CD4-positive, alpha-beta T cell (primary cell): ENCODE results near the gene ADAT2. TPM values are rescaled to one million over a fixed set of nuclear protein-coding genes. Genes with fewer than 3 reads are reported as not detected.

ENCODE experiments used
- ATAC-seq: fragments of 200-7000 bp; cut with Tn5 transposase; one replicate; pipeline ENCODE4 v1.10.0; 2022; ENCODE audit warnings: mild to moderate bottlenecking; ENCODE audit not compliant: poor library complexity
- CTCF ChIA-PET: fragments of 350-600 bp; sonication (Branson Sonifier 250); formaldehyde crosslinking; loops from one replicate; lab custom pipeline; 2021; ENCODE audit warnings: antibody characterized with exemption, inconsistent platforms; lab: Charles Lee
- POLR2A ChIA-PET: fragments of 350-600 bp; sonication (Branson Sonifier 250); formaldehyde crosslinking; loops from one replicate; lab custom pipeline; 2021; ENCODE audit warnings: antibody characterized with exemption, inconsistent platforms; lab: Charles Lee
- DNase-seq, 14 experiments: peaks; one replicate each; pipeline ENCODE4 v3.0.0-alpha.2; 2013 to 2020; ENCODE audit warnings: mixed read lengths in 2 of 14
- H3K27ac ChIP-seq, 2 donors: one replicate each; pipeline versions ENCODE4 v1.5.1 to v1.7.0; 2013; ENCODE audit warnings: low read length in 2 of 2, low read depth in 1 of 2, mild to moderate bottlenecking in 1 of 2
- H3K27me3 ChIP-seq, 2 experiments: 1 replicate in 1 of 2; 2 replicates in 1 of 2; pipeline versions ENCODE4 v1.6.1 to v1.7.0; 2013; ENCODE audit warnings: low read length in 2 of 2, control low read depth in 1 of 2, mild to moderate bottlenecking in 1 of 2, moderate library complexity in 1 of 2; ENCODE audit not compliant: insufficient read depth in 2 of 2, control insufficient read depth in 1 of 2
- H3K36me3 ChIP-seq: one replicate; pipeline ENCODE4 v1.6.1; 2013; ENCODE audit warnings: low read length, control low read depth; ENCODE audit not compliant: insufficient read depth
- H3K4me1 ChIP-seq: one replicate; pipeline ENCODE4 v1.6.1; 2013; ENCODE audit warnings: low read length, control low read depth; ENCODE audit not compliant: insufficient read depth
- H3K4me3 ChIP-seq: one replicate; pipeline ENCODE4 v1.5.1; 2013; ENCODE audit warnings: mild to moderate bottlenecking, low read length, moderate library complexity
- H3K9me3 ChIP-seq, 2 experiments: 1 replicate in 1 of 2; 2 replicates in 1 of 2; pipeline versions ENCODE4 v1.6.1 to v1.7.0; 2013; ENCODE audit warnings: low read length in 2 of 2, mild to moderate bottlenecking in 2 of 2, control low read depth in 1 of 2, moderate library complexity in 1 of 2; ENCODE audit not compliant: control insufficient read depth in 1 of 2, insufficient read depth in 1 of 2
- H3K27ac Mint-ChIP-seq: one replicate; pipeline ENCODE4 v1.8.0; 2020; ENCODE audit warnings: mixed read lengths
- H3K27me3 Mint-ChIP-seq: one replicate; pipeline ENCODE4 v1.8.0; 2021; ENCODE audit warnings: mixed read lengths
- H3K36me3 Mint-ChIP-seq: one replicate; pipeline ENCODE4 v1.8.0; 2021; ENCODE audit warnings: low read depth, mixed read lengths
- H3K4me1 Mint-ChIP-seq: one replicate; pipeline ENCODE4 v1.8.0; 2021; ENCODE audit warnings: low read depth, mixed read lengths
- H3K4me3 Mint-ChIP-seq: one replicate; pipeline ENCODE4 v1.8.0; 2020; ENCODE audit warnings: mild to moderate bottlenecking, mixed read lengths
- H3K9me3 Mint-ChIP-seq: one replicate; pipeline ENCODE4 v1.8.0; 2020; ENCODE audit warnings: mixed read lengths
- intact Hi-C, 2 experiments: fragments of 100-400 bp; cut with DNase I in 1 of 2; cut with micrococcal nuclease in 1 of 2; formaldehyde crosslinking; loops; one replicate each; pipeline versions ENCODE4 v1.15.1 to v1.9.0; 2023 to 2025; cut with DNase I, micrococcal nuclease
- total RNA-seq, 174 experiments: library from RNA in 2 of 174; stranded (reverse) in 2 of 174; gene quantifications; one replicate each; pipeline ENCODE4 v1.2.3 and lab custom pipeline; 2021 to 2026
- TF ChIP-seq, protein P1 (sequence below): fragments of 200-600 bp; IDR thresholded peaks from one replicate; pipeline ENCODE4 v1.8.0; 2022; ENCODE audit warnings: antibody characterized with exemption, mild to moderate bottlenecking

ADAT2 gene
- total RNA-seq, 2 experiments from 2014 or later, result 14.6 to 17.4 TPM

DNA sequence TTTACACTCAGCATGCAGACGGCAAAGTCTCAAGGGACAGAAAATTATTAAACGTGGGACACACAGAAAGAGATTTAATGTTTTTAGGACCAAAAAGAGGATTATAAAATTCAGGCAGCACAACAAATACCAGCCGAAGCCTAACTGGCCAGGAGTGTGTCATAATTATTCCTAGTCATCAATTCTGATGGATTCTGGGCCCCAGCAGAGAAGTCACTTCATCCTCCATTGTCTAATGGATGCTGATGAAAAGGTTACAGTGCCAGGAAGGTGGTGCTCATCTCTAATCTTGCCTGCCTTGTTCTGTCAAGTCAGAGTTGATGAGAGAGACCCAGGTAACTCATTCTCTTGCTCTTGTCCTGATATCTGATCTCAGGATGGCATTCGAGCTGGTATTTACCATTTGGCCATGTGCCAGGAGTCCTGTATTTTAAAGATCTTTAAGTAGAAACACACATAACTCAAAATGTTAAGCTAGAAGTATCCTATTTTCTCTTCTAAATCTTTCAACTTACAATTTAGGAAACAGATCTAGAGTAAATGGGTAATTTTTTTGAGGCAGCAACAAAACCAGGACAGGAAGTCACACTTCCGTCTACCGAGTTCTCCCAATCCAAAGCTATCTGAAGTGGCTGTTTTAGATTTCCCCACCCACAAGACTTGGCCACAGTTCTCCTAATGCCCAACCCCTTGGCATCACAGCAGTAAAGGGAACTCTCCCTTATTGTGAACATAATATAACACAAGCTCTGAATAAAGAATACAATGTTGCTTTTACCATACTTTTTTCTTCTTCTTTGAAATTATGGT, 50.0 kb downstream of the ADAT2 start:
- ATAC-seq (peak; percentile 41), DNase-seq (peak in 4 of 14 experiments; percentile 5 to 65 (median 51))
- H3K4me1 Mint-ChIP-seq, result peaks cover 32% of the 10 kb centered on the region
- TF ChIP-seq, protein P1, sequence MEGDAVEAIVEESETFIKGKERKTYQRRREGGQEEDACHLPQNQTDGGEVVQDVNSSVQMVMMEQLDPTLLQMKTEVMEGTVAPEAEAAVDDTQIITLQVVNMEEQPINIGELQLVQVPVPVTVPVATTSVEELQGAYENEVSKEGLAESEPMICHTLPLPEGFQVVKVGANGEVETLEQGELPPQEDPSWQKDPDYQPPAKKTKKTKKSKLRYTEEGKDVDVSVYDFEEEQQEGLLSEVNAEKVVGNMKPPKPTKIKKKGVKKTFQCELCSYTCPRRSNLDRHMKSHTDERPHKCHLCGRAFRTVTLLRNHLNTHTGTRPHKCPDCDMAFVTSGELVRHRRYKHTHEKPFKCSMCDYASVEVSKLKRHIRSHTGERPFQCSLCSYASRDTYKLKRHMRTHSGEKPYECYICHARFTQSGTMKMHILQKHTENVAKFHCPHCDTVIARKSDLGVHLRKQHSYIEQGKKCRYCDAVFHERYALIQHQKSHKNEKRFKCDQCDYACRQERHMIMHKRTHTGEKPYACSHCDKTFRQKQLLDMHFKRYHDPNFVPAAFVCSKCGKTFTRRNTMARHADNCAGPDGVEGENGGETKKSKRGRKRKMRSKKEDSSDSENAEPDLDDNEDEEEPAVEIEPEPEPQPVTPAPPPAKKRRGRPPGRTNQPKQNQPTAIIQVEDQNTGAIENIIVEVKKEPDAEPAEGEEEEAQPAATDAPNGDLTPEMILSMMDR, result no peak
- no peaks in the 10 kb centered on the region for H3K36me3 Mint-ChIP-seq
- POLR2A ChIA-PET, result interaction anchor here (1.2 kb wide), 1 partner anchor 50 kb away, joined by 3 read pairs; the partner anchor contains the start of genes ADAT2 and PEX3
- H3K9me3 ChIP-seq, result no peaks in the 10 kb centered on the region
- intact Hi-C loops, result no loop called here
- H3K27ac Mint-ChIP-seq, result peak overlapping the region; percentile 41
- peaks cover 2% of the 10 kb centered on the region for H3K27me3 Mint-ChIP-seq
- no peaks in the 10 kb centered on the region for H3K36me3 ChIP-seq
- H3K9me3 Mint-ChIP-seq, result no peaks in the 10 kb centered on the region
- H3K4me3 Mint-ChIP-seq, result peak overlapping the region; percentile 13
- no peaks in the 10 kb centered on the region for H3K27me3 ChIP-seq
- peaks cover 31% of the 10 kb centered on the region for H3K4me1 ChIP-seq
- no peak overlapping the region for H3K4me3 ChIP-seq
- H3K27ac ChIP-seq, result peak overlapping the region in 1 of 2 donors; percentile 33
- CTCF ChIA-PET, result interaction anchor here (1.1 kb wide), 1 partner anchor 27 kb away, joined by 4 read pairs; no protein-coding TSS in a partner anchor

DNA sequence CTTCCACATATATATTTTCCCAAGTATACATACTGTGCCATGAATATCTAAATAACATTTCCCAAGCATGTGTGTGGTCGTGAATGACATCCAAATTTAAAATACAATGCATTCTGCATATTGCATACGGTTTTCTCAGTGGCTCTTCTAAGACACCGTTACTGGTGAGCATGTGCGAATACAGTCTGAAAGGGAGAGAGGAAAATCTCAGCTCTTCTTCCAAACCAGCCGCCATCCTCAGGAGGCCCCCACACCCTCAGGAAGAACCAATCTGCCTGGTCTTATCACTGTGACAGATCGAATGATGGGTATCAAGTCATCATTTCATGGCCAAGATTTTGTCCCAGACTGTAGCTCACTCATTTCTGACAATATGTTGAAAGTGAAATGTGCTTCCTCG, 50.7 kb downstream of the ADAT2 start:
- TF ChIP-seq, protein P1, result no peak
- Mint-ChIP-seq H3K4me1 (peaks cover 32% of the 10 kb centered on the region), H3K27ac (no peak overlapping the region), H3K27me3 (no peaks in the 10 kb centered on the region), H3K9me3 (no peaks in the 10 kb centered on the region), H3K36me3 (no peaks in the 10 kb centered on the region), H3K4me3 (no peak overlapping the region)
- DNase-seq (no peak), ATAC-seq (no peak)
- Histone ChIP-seq H3K9me3 (no peaks in the 10 kb centered on the region), H3K27me3 (no peaks in the 10 kb centered on the region), H3K27ac (no peak overlapping the region), H3K36me3 (no peaks in the 10 kb centered on the region), H3K4me1 (peaks cover 31% of the 10 kb centered on the region), H3K4me3 (no peak overlapping the region)
- intact Hi-C loops, result no loop called here
- ChIA-PET CTCF (no interaction called here), POLR2A (no interaction called here)

DNA sequence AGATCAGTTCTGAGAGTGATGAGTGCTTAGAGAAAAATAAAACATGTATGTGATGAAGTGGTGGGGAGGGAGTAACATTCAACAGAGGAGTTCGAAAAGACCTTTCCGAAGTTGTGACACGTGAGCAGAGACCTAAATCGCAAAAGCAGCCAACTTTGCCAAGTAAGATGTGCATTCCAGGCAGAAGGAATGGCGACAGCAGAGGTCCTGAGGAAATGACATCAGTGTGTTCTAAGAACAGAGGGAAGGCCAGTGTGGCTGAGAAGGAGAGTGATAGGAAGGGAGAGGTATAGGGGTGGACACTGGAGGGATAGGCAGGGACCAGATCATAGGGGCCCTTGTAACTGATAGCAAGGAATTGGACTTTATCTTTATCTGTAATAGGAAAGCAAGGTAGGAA, 51.3 kb downstream of the ADAT2 start:
- POLR2A ChIA-PET, result no interaction called here
- H3K9me3 ChIP-seq, result no peaks in the 10 kb centered on the region
- Mint-ChIP-seq H3K9me3 (no peaks in the 10 kb centered on the region), H3K4me3 (no peak overlapping the region), H3K27me3 (no peaks in the 10 kb centered on the region), H3K4me1 (peaks cover 32% of the 10 kb centered on the region), H3K27ac (no peak overlapping the region), H3K36me3 (no peaks in the 10 kb centered on the region)
- ATAC-seq (no peak), DNase-seq (no peak)
- H3K27ac ChIP-seq, result no peak overlapping the region
- intact Hi-C loops, result no loop called here
- peaks cover 31% of the 10 kb centered on the region for H3K4me1 ChIP-seq
- CTCF ChIA-PET, result no interaction called here
- no peaks in the 10 kb centered on the region for H3K36me3 ChIP-seq
- no peak overlapping the region for H3K4me3 ChIP-seq
- TF ChIP-seq, protein P1, result no peak
- H3K27me3 ChIP-seq, result no peaks in the 10 kb centered on the region
